Left kidney (tissue), 8 donors: ENCODE measurements around the gene MBTD1. TPM values are rescaled to one million over a fixed set of nuclear protein-coding genes. Genes with fewer than 3 reads are reported as not detected.
"Not testable (repeated sequence)": the region's sequence is repeated elsewhere in the genome, so short reads cannot be mapped to it uniquely, and the experiment has no call there.

Source experiments
- DNase-seq: peaks from one replicate; pipeline ENCODE4 v3.0.0-alpha.2; 2013
- long read RNA-seq, 8 donors: transcript quantifications; one replicate each; lab custom pipeline, GENCODE V29; 2026
- polyA plus RNA-seq: library from polyadenylated mRNA; unstranded; fragments of 120-200 nt; gene quantifications from one replicate; pipeline ENCODE4 v1.2.1, GENCODE V29; 2013; ENCODE audit not compliant: insufficient read length

The MBTD1 gene
- polyA plus RNA-seq = 64.1 TPM
- long read RNA-seq, donor 1, partial matches to known transcripts = 26 of 58 reads
- long read RNA-seq, donor 1, other reads (novel, unspliced or antisense) = 32 of 58 reads
- long read RNA-seq, donor 2, partial matches to known transcripts = 5 of 32 reads
- long read RNA-seq, donor 2, other reads (novel, unspliced or antisense) = 26 of 32 reads
- long read RNA-seq, donor 3, full-length matches to known transcripts = 1 of 33 reads
- long read RNA-seq, donor 3, partial matches to known transcripts = 20 of 33 reads
- long read RNA-seq, donor 3, other reads (novel, unspliced or antisense) = 12 of 33 reads
- long read RNA-seq, donor 4 = 0 reads
- long read RNA-seq, donor 5, partial matches to known transcripts = 43 of 92 reads
- long read RNA-seq, donor 5, other reads (novel, unspliced or antisense) = 49 of 92 reads
- long read RNA-seq, donor 6, partial matches to known transcripts = 33 of 69 reads
- long read RNA-seq, donor 6, other reads (novel, unspliced or antisense) = 36 of 69 reads
- long read RNA-seq, donor 7, partial matches to known transcripts = 91 of 135 reads
- long read RNA-seq, donor 7, other reads (novel, unspliced or antisense) = 44 of 135 reads
- long read RNA-seq, donor 8 = 0 reads

- DNase-seq = peak; percentile 97
Measured at GRCh38 chr17:51259564-51260236, at the start of gene MBTD1. MBTD1 (minus strand) TSS chr17:51260049; CDS start chr17:51225161, 34,888 bp downstream.

- no peak for DNase-seq
Measured at GRCh38 chr17:51305182-51305581, 45.3 kb upstream of the MBTD1 start.

GRCh38 chr17:51299859-51300258, 40.0 kb upstream of the MBTD1 start:
- no peak for DNase-seq

GRCh38 chr17:51298508-51299371, 38.9 kb upstream of the MBTD1 start:
- peak; percentile 55 for DNase-seq

DNA sequence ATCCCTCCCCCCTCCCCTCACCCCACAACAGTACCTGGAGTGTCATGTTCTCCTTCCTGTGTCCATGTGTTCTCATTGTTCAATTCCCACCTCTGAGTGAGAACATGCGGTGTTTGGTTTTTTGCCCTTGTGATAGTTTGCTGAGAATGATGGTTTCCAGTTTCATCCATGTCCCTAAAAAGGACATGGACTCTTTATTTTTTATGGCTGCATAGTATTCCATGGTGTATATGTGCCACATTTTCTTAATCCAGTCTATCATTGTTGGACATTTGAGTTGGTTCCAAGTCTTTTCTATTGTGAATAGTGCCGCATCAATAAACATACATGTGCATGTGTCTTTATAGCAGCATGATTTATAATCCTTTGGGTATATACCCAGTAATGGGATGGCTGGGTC, 34.5 kb upstream of the MBTD1 start:
- DNase-seq = not testable (repeated sequence)

DNA sequence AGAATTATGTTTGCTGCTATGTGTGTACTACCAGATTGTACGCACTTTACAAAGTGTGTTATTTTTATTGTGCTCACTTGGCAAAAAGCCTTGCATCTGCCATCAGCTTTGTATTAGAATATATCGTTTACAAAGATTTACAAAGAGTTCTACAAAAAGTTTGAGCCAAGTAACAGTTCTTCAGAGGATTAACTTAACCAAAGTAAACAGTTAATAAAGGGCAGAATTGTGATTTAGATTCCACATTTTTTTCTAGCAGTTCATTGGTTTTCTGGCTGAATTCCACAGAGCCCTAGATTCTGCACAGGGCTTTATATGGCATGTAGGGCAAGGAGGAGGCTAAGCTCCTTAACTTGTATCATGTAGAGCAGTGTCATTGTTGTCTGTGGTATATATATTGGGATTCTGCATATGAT, 29.9 kb upstream of the MBTD1 start:
- DNase-seq = no peak

GRCh38 chr17:51287412-51287811, 27.6 kb upstream of the MBTD1 start:
- no peak for DNase-seq

DNA sequence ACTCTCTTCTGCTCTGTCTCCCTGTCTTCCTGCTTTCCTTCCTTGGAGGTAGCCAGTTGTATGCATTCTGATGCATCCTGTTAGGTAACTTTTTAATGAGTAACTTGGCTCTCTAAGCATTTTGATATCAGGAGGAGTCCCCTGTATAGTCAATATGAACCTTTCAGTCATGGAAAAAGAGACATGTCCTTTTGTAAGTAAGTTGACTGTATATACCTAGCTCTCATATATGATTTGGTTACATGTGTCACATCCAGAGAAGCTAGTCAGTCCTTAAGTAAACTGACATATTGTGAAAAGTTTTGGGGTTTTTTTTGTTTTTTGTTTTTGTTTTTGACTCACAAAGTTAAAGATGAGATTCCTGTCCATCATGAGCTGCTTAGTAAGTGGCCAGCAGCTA, 19.3 kb upstream of the MBTD1 start:
- DNase-seq = no peak

GRCh38 chr17:51275381-51275780, 15.5 kb upstream of the MBTD1 start:
- DNase-seq = no peak

GRCh38 chr17:51272812-51273211, 13.0 kb upstream of the MBTD1 start:
- DNase-seq = no peak

GRCh38 chr17:51270636-51271035, 10.8 kb upstream of the MBTD1 start:
- no peak for DNase-seq

GRCh38 chr17:51269991-51270390, 10.1 kb upstream of the MBTD1 start:
- DNase-seq = no peak

DNA sequence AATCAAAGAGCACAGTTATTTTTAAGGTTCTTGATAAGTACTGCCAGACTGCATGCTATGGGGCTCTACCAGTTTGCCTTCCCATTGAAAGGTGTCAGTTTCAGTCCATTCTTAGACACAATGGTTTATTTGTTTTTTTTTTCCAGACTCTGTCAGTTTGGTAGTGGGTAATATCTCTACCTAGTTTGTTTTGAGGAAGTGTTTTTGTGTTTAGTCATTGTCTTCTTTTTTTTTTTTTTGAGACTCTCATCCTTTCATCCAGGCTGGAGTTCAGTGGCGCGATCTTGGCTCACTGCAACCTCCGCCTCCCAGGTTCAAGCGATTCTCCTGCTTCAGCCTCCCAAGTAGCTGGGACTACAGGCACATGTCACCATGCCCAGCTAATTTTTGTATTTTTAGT, 4.6 kb upstream of the MBTD1 start:
- not testable (repeated sequence) for DNase-seq

GRCh38 chr17:51263006-51263405, 3.2 kb upstream of the MBTD1 start:
- DNase-seq = no peak

DNA sequence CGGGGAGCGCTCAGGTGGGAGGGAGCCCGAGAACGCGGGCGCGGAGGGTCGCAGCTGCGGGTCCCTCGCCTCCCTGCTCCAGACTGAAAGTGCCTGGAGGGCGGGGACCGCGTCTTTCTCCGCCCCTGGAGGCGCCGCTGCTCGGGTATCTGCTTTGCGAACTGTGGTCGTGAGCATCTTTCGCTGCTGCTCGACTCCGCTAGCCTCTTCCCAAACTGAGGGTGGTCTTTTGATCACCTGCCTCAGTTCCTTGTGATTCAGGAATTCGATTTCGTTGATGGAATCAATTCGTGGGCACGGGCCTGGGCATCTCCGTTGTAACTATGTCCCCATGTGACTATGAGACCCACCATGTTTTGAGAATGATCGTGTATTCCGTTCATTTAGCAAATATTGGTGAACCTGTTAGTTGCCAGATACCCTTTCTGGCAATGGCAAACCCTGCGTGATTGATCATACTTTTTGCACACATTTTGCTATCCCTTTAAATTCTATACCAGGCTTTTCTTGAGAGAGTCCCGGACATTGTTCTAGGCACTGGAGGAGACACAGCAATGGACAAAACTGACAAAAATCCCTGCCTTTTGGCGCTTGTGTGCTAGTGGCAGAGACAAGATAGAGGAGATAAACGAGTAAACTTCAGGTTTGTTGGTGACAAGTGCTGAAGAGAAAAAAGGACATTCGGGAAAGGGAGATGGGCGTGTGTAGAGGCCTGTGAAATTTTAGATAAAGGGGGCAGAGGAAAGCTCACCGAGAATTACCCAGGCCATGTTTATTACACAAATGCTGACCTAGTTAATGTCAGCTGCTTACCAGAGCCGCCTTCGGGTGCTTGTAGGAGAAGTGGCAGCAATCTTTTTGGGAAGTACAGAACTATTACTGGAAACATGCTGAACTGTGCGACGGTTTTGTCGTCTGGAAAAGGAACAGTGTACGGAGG, 1.4 kb upstream of the MBTD1 start:
- peak; percentile 62 for DNase-seq

GRCh38 chr17:51260237-51261023, 581 bp upstream of the MBTD1 start, which contains the start of gene UTP18:
UTP18 (plus strand) TSS chr17:51260546; CDS start chr17:51260585, 39 bp downstream.
- peak; percentile 97 for DNase-seq

DNA sequence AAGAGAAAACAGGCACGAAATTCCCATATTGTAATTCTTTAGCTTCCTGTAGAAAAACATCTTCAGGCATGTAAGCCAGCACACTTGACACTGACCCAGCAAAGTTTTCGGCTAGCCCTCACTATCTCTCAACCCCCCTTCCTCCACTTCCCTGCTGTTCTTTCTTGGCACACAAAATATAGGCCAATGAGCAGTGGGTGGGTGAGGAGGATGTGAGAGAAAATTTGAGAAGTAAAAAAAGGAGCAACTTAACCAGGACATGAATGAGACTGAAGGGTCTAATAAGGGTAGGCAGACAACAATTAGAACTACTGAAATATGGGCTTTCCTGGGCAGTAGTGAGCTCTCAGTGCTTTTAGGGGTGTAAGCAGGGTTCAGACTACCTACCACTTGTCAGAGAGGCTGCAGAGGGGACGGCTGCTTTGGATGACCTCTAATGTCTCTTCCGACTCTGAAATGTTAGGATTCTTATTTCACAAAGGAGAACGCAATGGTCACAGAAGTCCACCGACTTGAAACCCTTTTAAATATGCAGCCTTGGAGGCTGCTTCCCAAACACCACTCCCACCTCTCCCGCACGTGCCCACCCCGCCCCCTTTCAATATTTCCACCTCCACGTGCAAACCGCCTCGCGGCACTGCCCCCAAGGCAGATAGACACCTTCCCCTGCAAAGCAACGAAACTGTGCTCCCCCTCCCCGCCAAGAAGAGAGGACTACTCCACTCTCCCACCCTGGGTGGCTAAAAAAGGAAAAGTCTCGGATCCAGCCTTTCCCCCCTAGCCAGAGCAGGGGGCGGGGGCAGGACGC, 889 bp downstream of the MBTD1 start:
- peak; percentile 21 for DNase-seq

DNA sequence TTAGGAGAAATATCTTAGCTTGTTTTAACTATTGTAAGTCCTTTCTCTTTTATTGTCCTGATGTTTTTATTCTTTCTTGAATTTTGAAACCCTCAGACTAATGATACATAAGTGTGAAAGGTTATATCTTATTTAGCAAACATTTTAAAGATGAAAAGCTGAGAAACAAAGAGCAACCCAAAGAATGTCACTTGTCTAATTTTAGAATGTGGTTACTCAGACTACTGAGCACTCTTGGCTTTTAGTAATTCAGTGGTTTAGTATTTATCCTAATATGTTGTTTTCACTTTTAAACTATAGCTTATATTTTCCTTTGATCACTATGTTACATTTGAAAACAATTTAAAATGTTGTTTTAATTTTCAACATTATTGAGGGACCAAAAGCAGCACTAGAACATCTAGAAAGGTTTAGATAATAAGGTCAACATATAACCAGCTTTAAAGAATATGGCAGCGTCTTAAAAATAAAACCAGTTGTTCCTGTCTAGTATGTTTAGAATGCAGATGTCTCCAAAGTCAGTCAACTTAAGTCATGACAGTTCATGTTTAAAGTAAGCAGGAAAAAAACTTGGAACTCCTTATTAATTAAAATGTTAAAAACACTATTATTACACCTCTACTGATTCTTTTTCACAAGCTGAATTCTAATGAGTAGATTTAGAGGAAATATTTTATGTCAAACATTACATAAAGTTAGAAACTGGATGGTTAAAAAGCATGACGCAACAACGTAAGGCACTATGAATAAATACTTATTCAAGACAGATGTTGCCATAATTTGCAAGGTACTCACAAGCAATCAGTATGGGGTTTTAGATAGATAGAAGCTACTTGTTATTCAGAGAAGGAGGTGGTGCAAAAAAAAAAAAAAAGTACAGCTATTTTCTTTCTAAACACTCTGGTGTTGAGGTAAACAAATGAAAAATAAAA, 2.4 kb downstream of the MBTD1 start:
- no peak for DNase-seq
